H1 (cell line): Measurements from ENCODE around the gene DBF4B.

ENCODE experiments used
- EZH2 ChIP-seq: fragments of 200-600 bp; sonication (generic); IDR thresholded peaks from 2 replicates; pipeline ENCODE4 v1.7.1; 2012; ENCODE audit warnings: low read depth, mild to moderate bottlenecking, moderate library complexity, low read length, inconsistent platforms; ENCODE audit not compliant: severe bottlenecking
- POLR2A ChIP-seq, 2 experiments: IDR thresholded peaks; 1 replicate in 1 of 2; 2 replicates in 1 of 2; pipeline ENCODE4 v1.6.1; 2011; ENCODE audit warnings: low read depth in 2 of 2, low read length in 2 of 2, mild to moderate bottlenecking in 2 of 2; ENCODE audit errors: control extremely low read depth in 1 of 2
- TEAD4 ChIP-seq: IDR thresholded peaks from 2 replicates; pipeline ENCODE4 v1.6.1; 2012; ENCODE audit warnings: low read depth, low read length, inconsistent platforms, mixed read lengths

GRCh38 chr17:44738214-44738906 lies 29.9 kb downstream of the DBF4B start:
- no peak for TF ChIP-seq TEAD4
- no peak for TF ChIP-seq EZH2
- no peak for TF ChIP-seq POLR2A (IDR thresholded peaks at IDR 0.05; ENCODE audit: control extremely low read depth in 1 of 2, low read depth in 2 of 2, low read length in 2 of 2)
